Activated B cell treated with CpG ODN at 0.5 μM for 24 hours (primary cell): ENCODE data around the gene XYLT1. TPM values are rescaled to one million over a fixed set of nuclear protein-coding genes. Genes with fewer than 3 reads are reported as not detected.

Experiments used
- ATAC-seq: fragments of 200-7000 bp; cut with Tn5 transposase; one replicate; pipeline ENCODE4 v1.10.0; 2021; ENCODE audit warnings: low read depth, mild to moderate bottlenecking, moderate library complexity
- CTCF ChIA-PET: fragments of 350-600 bp; sonication (Branson Sonifier 250); formaldehyde crosslinking; loops from one replicate; lab custom pipeline; 2021; ENCODE audit warnings: antibody characterized with exemption; lab: Charles Lee
- POLR2A ChIA-PET: fragments of 350-600 bp; sonication (Branson Sonifier 250); formaldehyde crosslinking; loops from one replicate; lab custom pipeline; 2021; ENCODE audit warnings: antibody characterized with exemption; lab: Charles Lee
- DNase-seq: peaks from one replicate; pipeline ENCODE4 v3.0.0; 2022
- H3K27ac Mint-ChIP-seq: one replicate; pipeline ENCODE4 v1.8.0; 2020; ENCODE audit warnings: mixed read lengths
- H3K27me3 Mint-ChIP-seq: one replicate; pipeline ENCODE4 v1.8.0; 2021; ENCODE audit warnings: mixed read lengths
- H3K36me3 Mint-ChIP-seq: one replicate; pipeline ENCODE4 v1.8.0; 2021; ENCODE audit warnings: low read depth, mixed read lengths
- H3K4me1 Mint-ChIP-seq: one replicate; pipeline ENCODE4 v1.8.0; 2021; ENCODE audit warnings: mixed read lengths
- H3K4me3 Mint-ChIP-seq: one replicate; pipeline ENCODE4 v1.8.0; 2020; ENCODE audit warnings: mild to moderate bottlenecking, mixed read lengths
- H3K9me3 Mint-ChIP-seq: one replicate; pipeline ENCODE4 v1.8.0; 2020; ENCODE audit warnings: mixed read lengths
- intact Hi-C: fragments of 100-400 bp; cut with micrococcal nuclease; formaldehyde crosslinking; loops from one replicate; pipeline ENCODE4 v1.15.1; 2024
- total RNA-seq: library from RNA; stranded (reverse); gene quantifications from 2 replicates; pipeline ENCODE4 v1.2.3, GENCODE V29; 2022
- TF ChIP-seq, protein P1 (sequence below): fragments of 200-600 bp; IDR thresholded peaks from one replicate; pipeline ENCODE4 v1.8.0; 2022; ENCODE audit warnings: antibody characterized with exemption, mild to moderate bottlenecking

XYLT1 gene
- total RNA-seq, 1 donor from 2014 or later = 17.0 TPM

DNA sequence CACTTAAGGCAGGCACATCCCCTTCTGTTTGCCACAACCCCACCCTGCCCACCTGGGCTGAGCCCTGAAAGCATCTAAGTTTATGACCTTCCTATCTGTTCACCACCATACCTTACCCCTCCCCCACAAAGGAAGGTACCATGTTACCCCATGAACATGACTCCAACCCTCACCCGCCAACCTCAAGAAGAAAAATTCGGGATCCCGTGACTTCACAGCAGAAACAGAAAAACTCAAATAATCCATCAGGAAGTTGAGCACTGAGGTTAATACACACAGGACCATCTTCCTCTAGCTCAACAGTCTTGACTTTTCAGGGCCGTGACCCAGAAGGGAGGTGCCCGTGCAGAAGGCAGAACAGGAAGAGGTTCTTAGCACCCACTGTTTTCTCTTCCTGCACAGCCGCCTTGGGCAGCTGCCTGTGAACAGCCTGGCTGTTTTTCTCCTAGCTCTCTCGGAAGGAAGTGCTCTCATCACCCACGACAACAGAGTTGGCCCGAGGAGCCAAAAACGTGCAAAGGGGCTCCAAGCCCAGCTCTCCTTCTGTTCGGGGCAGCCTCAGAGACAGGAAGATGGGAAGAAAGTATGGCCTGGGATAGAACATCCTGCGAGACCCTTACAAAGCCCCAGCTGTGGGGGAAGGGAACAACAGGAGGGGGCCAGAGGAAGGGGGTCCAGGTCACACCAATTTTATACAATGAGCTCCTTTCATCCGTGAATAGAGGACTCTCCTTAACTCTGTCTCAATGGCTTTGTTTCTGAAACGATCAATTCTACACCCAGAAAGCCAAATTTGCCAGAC is 101.1 kb downstream of the XYLT1 start:
- Mint-ChIP-seq H3K36me3 (no peaks in the 10 kb centered on the region), H3K27me3 (no peaks in the 10 kb centered on the region), H3K27ac (peak overlapping the region; percentile 95), H3K9me3 (peaks cover 1% of the 10 kb centered on the region), H3K4me1 (peaks cover 87% of the 10 kb centered on the region), H3K4me3 (peak overlapping the region; percentile 80)
- peak; percentile 82 for ATAC-seq
- TF ChIP-seq, protein P1, sequence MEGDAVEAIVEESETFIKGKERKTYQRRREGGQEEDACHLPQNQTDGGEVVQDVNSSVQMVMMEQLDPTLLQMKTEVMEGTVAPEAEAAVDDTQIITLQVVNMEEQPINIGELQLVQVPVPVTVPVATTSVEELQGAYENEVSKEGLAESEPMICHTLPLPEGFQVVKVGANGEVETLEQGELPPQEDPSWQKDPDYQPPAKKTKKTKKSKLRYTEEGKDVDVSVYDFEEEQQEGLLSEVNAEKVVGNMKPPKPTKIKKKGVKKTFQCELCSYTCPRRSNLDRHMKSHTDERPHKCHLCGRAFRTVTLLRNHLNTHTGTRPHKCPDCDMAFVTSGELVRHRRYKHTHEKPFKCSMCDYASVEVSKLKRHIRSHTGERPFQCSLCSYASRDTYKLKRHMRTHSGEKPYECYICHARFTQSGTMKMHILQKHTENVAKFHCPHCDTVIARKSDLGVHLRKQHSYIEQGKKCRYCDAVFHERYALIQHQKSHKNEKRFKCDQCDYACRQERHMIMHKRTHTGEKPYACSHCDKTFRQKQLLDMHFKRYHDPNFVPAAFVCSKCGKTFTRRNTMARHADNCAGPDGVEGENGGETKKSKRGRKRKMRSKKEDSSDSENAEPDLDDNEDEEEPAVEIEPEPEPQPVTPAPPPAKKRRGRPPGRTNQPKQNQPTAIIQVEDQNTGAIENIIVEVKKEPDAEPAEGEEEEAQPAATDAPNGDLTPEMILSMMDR = no peak
- intact Hi-C loops = loop anchor here (1.0 to 10.0 kb wide), 5 partner anchors 9 to 345 kb away; no protein-coding TSS in a partner anchor
- DNase-seq = no peak
- ChIA-PET CTCF (interaction anchor here (0.9 to 2.0 kb wide), 4 partner anchors 8 to 91 kb away, joined by 3 to 10 read pairs (median 4); no protein-coding TSS in a partner anchor), POLR2A (interaction anchor here (0.5 to 3.9 kb wide), 15 partner anchors 8 to 105 kb away, joined by 3 to 46 read pairs (median 5); no protein-coding TSS in a partner anchor)

DNA sequence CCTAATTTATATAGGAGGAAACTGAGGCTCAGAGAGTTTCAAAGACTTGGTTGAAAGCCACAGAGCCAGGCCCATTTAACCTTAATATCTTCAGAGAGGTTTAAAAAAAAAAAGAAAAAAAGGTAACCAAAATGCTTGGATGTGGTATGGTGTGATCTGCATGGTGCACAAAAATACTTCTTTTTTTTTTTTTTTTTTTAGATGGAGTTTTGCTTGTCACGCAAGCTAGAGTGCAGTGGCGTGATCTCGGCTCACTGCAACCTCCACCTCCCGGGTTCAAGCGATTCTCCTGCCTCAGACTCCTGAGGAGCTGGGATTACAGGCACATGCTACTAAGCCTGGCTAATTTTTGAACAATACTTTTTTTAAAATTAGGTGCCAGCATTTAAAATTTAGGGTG is 101.8 kb downstream of the XYLT1 start:
- Mint-ChIP-seq H3K27ac (peak overlapping the region; percentile 95), H3K9me3 (peaks cover 1% of the 10 kb centered on the region), H3K4me3 (peak overlapping the region; percentile 80), H3K36me3 (no peaks in the 10 kb centered on the region), H3K27me3 (no peaks in the 10 kb centered on the region), H3K4me1 (peaks cover 89% of the 10 kb centered on the region)
- ATAC-seq (no peak), DNase-seq (no peak)
- ChIA-PET POLR2A (interaction anchor here (0.7 to 3.9 kb wide), 12 partner anchors 8 to 106 kb away, joined by 3 to 46 read pairs (median 4); no protein-coding TSS in a partner anchor), CTCF (interaction anchor here (1.2 to 2.0 kb wide), 3 partner anchors 9 to 90 kb away, joined by 4 to 10 read pairs (median 5); no protein-coding TSS in a partner anchor)
- TF ChIP-seq, protein P1 = no peak
- intact Hi-C loops = loop anchor here (1.0 to 2.0 kb wide), 4 partner anchors 9 to 68 kb away; no protein-coding TSS in a partner anchor

DNA sequence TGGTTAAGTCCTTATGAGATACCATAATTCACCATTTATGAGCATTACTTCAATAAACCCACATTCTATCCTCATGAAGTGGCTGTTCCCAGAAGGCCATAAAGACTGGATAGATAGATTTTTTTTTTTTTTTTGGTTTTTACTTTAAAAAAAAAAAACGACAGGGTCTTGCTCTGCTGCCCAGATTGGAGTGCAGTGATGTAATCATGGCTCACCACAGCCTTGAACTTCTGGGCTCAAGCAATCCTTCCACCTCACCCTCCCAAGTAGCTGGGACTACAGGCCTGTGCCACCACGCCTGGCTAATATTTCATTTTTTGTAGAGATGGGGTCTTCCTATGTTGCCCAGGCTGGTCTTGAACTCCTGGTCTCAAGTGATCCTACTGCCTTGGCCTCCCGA is 102.3 kb downstream of the XYLT1 start:
- Mint-ChIP-seq H3K9me3 (peaks cover 1% of the 10 kb centered on the region), H3K36me3 (no peaks in the 10 kb centered on the region), H3K27ac (peak overlapping the region; percentile 95), H3K27me3 (no peaks in the 10 kb centered on the region), H3K4me3 (peak overlapping the region; percentile 80), H3K4me1 (peaks cover 90% of the 10 kb centered on the region)
- ATAC-seq (no peak), DNase-seq (no peak)
- CTCF ChIA-PET = interaction anchor here (1.5 kb wide), 1 partner anchor 9 kb away, joined by 4 read pairs; no protein-coding TSS in a partner anchor
- POLR2A ChIA-PET = interaction anchor here (1.6 to 3.9 kb wide), 6 partner anchors 8 to 67 kb away, joined by 5 to 46 read pairs (median 19); no protein-coding TSS in a partner anchor
- intact Hi-C loops = loop anchor here (2.0 kb wide), 2 partner anchors 22 to 68 kb away; no protein-coding TSS in a partner anchor
- TF ChIP-seq, protein P1 = no peak

DNA sequence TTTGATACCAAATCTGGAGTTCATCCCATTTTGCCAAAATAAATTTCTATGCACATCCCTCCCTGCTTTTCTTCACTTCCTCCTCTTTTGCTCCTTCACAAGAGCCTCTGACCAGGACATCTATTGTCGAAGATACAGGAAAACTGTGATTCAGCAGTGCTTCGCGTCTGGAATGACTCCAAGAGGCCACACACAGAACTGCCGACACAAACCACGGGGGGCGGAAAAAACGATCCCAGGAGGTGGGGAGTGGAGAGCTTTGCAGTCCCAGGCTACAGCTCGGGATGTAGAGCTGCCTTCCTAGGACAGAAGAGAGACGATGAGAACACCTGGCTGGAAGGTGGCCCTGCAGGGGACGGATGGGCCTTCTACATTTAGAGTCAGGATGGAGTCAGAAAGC is 102.8 kb downstream of the XYLT1 start:
- intact Hi-C loops = loop anchor here (1.0 to 2.0 kb wide), 3 partner anchors 21 to 67 kb away; no protein-coding TSS in a partner anchor
- peak overlapping the region; percentile 32 for H3K4me3 Mint-ChIP-seq
- no peaks in the 10 kb centered on the region for H3K36me3 Mint-ChIP-seq

More for the DNA sequence above, 102.8 kb downstream of the XYLT1 start:
- peaks cover 1% of the 10 kb centered on the region for H3K9me3 Mint-ChIP-seq
- CTCF ChIA-PET = no interaction called here
- no peaks in the 10 kb centered on the region for H3K27me3 Mint-ChIP-seq
- peaks cover 95% of the 10 kb centered on the region for H3K4me1 Mint-ChIP-seq
- peak overlapping the region; percentile 95 for H3K27ac Mint-ChIP-seq
- ATAC-seq = no peak
- POLR2A ChIA-PET = interaction anchor here (1.4 to 3.9 kb wide), 5 partner anchors 10 to 66 kb away, joined by 5 to 27 read pairs (median 7); no protein-coding TSS in a partner anchor
- DNase-seq = no peak
- TF ChIP-seq, protein P1 = no peak
